Brain pericyte (primary cell): ENCODE results near the gene DDX4.

Experiments used
- DNase-seq: peaks from one replicate; pipeline ENCODE4 v3.0.0-alpha.2; 2012; ENCODE audit warnings: low read depth, low spot score

Gene DDX4

DNA sequence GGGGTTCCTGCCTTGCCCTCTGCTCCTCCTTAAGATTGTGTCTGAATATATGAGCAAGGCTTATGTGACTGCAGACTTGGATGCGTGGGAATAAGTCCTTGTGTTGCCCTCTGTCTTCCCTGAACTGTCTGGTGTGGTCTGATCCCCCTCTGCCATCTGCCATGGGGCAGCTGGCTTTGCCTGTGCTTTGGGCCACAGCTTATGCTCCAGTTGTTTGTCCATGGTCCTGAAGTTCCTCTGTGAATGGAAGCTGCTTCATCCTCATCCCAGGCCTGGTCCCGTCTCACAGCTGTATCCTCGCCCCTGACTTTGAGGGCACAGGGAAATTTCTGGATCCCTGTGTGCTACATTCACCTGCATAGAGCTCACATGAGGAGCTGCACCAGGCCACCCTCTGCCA, 128.0 kb downstream of the DDX4 start:
- DNase-seq: no peak

DNA sequence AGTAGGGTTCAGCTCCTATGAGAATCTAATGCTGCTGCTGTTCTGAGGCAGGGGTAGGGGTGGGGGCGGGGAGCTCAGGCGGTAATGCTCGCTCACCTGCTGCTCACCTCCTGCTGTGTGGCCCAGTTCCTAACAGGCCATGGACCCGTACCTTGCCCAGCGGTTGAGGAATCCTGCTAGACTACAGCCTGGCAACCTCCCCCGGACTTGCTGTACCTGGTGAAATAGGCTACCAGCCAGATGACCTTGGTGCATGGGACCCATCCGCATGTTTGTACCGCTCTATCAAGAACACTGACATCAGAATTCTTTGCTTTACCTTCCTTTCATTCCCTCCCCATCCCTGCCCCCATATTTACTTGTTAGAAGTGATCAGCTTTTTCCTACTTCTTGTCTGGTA, 128.6 kb downstream of the DDX4 start:
- DNase-seq: no peak
